Measurements from ENCODE around the gene ZNF536. TPM values are rescaled to one million over a fixed set of nuclear protein-coding genes. Genes with fewer than 3 reads are reported as not detected.

ZNF536 gene
- total and polyA plus RNA-seq, 9 of the 15 experiments (the other 6 are each of a cell fraction or from before 2014, with no cell fraction given), result not detected

DNA sequence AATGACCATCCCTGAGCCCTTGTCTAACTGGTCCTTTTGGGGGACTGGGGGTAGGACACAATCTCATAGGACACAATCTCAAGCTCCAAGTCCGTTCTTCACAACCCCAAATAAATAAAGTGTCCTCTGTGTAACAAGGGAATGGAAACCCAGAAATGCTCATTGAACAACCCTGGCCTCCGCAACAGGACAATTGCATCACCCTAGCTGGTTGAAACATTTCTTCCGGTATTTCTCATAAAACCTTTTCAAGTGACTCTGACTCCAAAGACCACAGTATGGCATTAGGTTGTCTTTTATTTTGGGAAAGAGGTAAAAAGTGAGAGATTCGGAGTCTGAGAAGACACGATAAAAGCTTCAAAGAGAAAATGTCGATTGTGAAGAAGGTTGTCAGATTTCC is 186.6 kb downstream of the ZNF536 start:
- H4K20me1 ChIP-seq (replicated peaks; ENCODE audit: control insufficient read depth, insufficient read depth, low read length), result no peaks in the 10 kb centered on the region
- no peaks in the 10 kb centered on the region for H3K9me1 ChIP-seq (ENCODE audit: control insufficient read depth, insufficient read depth, low read length)
- BruUV-seq (replicated peaks), result no TSS peak
- intact Hi-C loops (cut with micrococcal nuclease) (no loop called here), in situ Hi-C loops (cut with MboI) (no loop called here)
- WGBS (ENCODE audit: insufficient coverage, low coverage, missing lambda C conversion rate), result 2% methylated on average over 6 of the region's 6 CpGs
- DNase-seq (ENCODE audit: extremely low read depth in 1 of 4, low spot score in 3 of 4), result no peak
- ATAC-seq, result no peak
- H3K27ac ChIP-seq (ENCODE audit: extremely low read depth, low read depth, low read length), result no peak overlapping the region
- no peaks in the 10 kb centered on the region for H3K79me2 ChIP-seq (ENCODE audit: control insufficient read depth, insufficient read depth, low read length)
- no peak overlapping the region for H3K9ac ChIP-seq (ENCODE audit: insufficient read depth in 1 of 2, low read depth in 2 of 2, low read length in 2 of 2)
- no peak for TF ChIP-seq CEBPG (CRISPR knock-in tag; IDR thresholded peaks at IDR 0.05)
- TF ChIP-seq CEBPG (tag; conservative IDR thresholded peaks at IDR 0.05 in 1 of 2, IDR thresholded peaks at IDR 0.05 in 1 of 2), result peak; percentile 72 to 75
- TF ChIP-seq, protein P1, sequence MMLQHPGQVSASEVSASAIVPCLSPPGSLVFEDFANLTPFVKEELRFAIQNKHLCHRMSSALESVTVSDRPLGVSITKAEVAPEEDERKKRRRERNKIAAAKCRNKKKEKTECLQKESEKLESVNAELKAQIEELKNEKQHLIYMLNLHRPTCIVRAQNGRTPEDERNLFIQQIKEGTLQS (IDR thresholded peaks at IDR 0.05), result peak; percentile 20; the same call in 1 of the 2 replicates
- TF ChIP-seq, protein P1 (CRISPR knock-in tag; conservative IDR thresholded peaks at IDR 0.05), result no peak
- TF ChIP-seq SIX5 (IDR thresholded peaks at IDR 0.05; ENCODE audit: borderline replicate concordance in 1 of 2, insufficient read depth in 1 of 2, low read depth in 1 of 2, low read length in 2 of 2), result no peak
- FAIRE-seq, result no peak
- peaks cover 0 to 10% of the 10 kb centered on the region in 2 experiments; a peak in 4 of 5 replicates for H3K27me3 ChIP-seq (ENCODE audit: control insufficient read depth in 2 of 2, insufficient read depth in 2 of 2, low read length in 2 of 2)
- no peak overlapping the region for H2AFZ ChIP-seq (ENCODE audit: low read depth, low read length)
- POLR2A ChIA-PET, result no interaction called here
- no peak overlapping the region for H3K4me3 ChIP-seq
- H3K4me1 ChIP-seq (replicated peaks in 1 of 2; ENCODE audit: control insufficient read depth in 2 of 2, insufficient read depth in 2 of 2, low read length in 2 of 2), result no peaks in the 10 kb centered on the region
- H3K36me3 ChIP-seq (ENCODE audit: control insufficient read depth, insufficient read depth, low read length), result no peaks in the 10 kb centered on the region
- no peaks in the 10 kb centered on the region for H3K9me3 ChIP-seq (replicated peaks; ENCODE audit: control insufficient read depth, insufficient read depth, low read depth, low read length)
- CTCF ChIA-PET (ENCODE audit: low intra/inter-chr PET ratio), result no interaction called here
- H3K4me2 ChIP-seq (ENCODE audit: insufficient read depth, low read length), result no peak overlapping the region

DNA sequence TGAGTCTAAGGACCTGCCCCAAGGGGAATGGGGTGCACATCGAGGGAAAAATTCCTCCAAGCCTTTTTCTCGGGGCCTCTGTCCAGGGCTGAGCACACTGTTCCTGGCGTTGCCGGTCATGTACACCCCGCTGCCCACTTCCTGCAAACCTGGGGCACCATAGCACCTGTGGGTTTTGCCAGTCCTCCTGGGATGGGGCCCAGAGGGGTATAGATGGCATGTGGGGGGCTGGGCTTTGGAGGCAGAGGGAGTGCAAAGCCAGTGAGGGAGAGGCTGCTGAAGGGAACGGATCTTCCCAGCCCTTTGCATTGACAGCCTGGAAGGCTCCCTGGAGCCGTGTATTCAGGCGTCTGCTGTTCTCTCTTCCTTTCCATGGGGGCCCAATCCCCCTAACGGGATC is 187.3 kb downstream of the ZNF536 start:
- no TSS peak for BruUV-seq (replicated peaks)
- ChIA-PET POLR2A (no interaction called here), CTCF (ENCODE audit: low intra/inter-chr PET ratio) (no interaction called here)
- ATAC-seq (no peak), DNase-seq (ENCODE audit: extremely low read depth in 1 of 4, low spot score in 3 of 4) (no peak), FAIRE-seq (no peak)
- no peak overlapping the region for H3K27ac ChIP-seq (ENCODE audit: extremely low read depth, low read depth, low read length)
- no peak overlapping the region for H3K9ac ChIP-seq (ENCODE audit: insufficient read depth in 1 of 2, low read depth in 2 of 2, low read length in 2 of 2)
- WGBS (ENCODE audit: insufficient coverage, low coverage, missing lambda C conversion rate), result 1% methylated on average over 9 of the region's 9 CpGs
- H3K9me3 ChIP-seq (replicated peaks; ENCODE audit: control insufficient read depth, insufficient read depth, low read depth, low read length), result no peaks in the 10 kb centered on the region
- H2AFZ ChIP-seq (ENCODE audit: low read depth, low read length), result no peak overlapping the region
- H3K36me3 ChIP-seq (ENCODE audit: control insufficient read depth, insufficient read depth, low read length), result no peaks in the 10 kb centered on the region
- no peaks in the 10 kb centered on the region for H3K4me1 ChIP-seq (replicated peaks in 1 of 2; ENCODE audit: control insufficient read depth in 2 of 2, insufficient read depth in 2 of 2, low read length in 2 of 2)
- H3K4me2 ChIP-seq (ENCODE audit: insufficient read depth, low read length), result no peak overlapping the region
- H3K79me2 ChIP-seq (ENCODE audit: control insufficient read depth, insufficient read depth, low read length), result no peaks in the 10 kb centered on the region
- peaks cover 0 to 9% of the 10 kb centered on the region in 2 experiments; a peak in 2 of 5 replicates for H3K27me3 ChIP-seq (ENCODE audit: control insufficient read depth in 2 of 2, insufficient read depth in 2 of 2, low read length in 2 of 2)
- H3K4me3 ChIP-seq, result no peak overlapping the region
- H3K9me1 ChIP-seq (ENCODE audit: control insufficient read depth, insufficient read depth, low read length), result no peaks in the 10 kb centered on the region
- no peaks in the 10 kb centered on the region for H4K20me1 ChIP-seq (replicated peaks; ENCODE audit: control insufficient read depth, insufficient read depth, low read length)
- in situ Hi-C loops (cut with MboI) (no loop called here), intact Hi-C loops (cut with micrococcal nuclease) (no loop called here)
- TF ChIP-seq, protein P2, sequence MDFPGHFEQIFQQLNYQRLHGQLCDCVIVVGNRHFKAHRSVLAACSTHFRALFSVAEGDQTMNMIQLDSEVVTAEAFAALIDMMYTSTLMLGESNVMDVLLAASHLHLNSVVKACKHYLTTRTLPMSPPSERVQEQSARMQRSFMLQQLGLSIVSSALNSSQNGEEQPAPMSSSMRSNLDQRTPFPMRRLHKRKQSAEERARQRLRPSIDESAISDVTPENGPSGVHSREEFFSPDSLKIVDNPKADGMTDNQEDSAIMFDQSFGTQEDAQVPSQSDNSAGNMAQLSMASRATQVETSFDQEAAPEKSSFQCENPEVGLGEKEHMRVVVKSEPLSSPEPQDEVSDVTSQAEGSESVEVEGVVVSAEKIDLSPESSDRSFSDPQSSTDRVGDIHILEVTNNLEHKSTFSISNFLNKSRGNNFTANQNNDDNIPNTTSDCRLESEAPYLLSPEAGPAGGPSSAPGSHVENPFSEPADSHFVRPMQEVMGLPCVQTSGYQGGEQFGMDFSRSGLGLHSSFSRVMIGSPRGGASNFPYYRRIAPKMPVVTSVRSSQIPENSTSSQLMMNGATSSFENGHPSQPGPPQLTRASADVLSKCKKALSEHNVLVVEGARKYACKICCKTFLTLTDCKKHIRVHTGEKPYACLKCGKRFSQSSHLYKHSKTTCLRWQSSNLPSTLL (IDR thresholded peaks at IDR 0.05), result no peak
- TF ChIP-seq CBX1 (IDR thresholded peaks at IDR 0.05; ENCODE audit: low read depth), result no peak
- TF ChIP-seq EP300 (IDR thresholded peaks at IDR 0.05; ENCODE audit: low read length), result no peak
- TF ChIP-seq ETV6 (IDR thresholded peaks at IDR 0.05; ENCODE audit: borderline replicate concordance in 1 of 2, low read depth in 2 of 2, low read length in 1 of 2), result no peak
- no peak for TF ChIP-seq ETV6 (CRISPR knock-in tag; IDR thresholded peaks at IDR 0.05; ENCODE audit: borderline replicate concordance)
